HG03575 (cell line): ENCODE data around the gene CASP9.

ENCODE experiments used
- ATAC-seq: cut with Tn5 transposase; IDR thresholded peaks from one replicate; pipeline ENCODE4 v1.9.1; 2021; ENCODE audit not compliant: unreplicated experiment, insufficient number of reproducible peaks, low FRiP score; ENCODE audit errors: extremely low read depth

CASP9 gene

DNA sequence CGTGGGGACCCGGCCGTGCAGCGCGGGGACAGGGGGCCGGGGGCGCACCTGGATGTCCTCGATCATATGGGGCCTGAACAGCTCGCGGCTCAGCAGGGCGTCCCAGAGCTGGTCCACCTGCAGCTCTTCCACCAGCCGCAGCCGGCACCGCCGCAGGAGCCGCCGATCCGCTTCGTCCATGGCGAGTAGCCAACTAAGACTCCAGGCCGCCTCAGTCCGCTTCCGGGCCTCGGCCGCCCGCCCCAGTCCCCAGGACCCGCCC is at the start of gene CASP9:
Gene CASP9 (minus strand): TSS at position 195 of the 262 bp plus-strand sequence. CDS start 15 bp downstream, at position 180.
- no peak for ATAC-seq

DNA sequence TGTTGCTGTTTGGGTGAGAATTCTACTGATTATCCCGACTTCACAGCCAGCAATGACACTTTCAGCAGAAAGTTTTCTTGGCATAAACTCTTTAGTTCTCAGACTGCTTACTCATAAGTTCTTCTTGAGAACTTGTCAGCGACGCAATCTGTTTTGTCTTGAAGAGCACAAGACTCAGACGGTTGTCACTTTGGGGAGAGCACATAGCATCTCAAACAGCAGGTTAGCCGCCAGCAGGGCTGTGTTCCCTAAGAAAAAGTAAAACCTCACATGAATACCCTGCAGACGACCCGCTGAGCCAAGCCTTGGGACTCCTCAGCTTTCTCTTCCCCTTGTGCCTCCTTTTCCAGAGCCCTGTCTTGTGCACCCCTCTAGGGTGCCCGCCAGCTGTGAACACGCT is 49.5 kb upstream of the CASP9 start:
- no peak for ATAC-seq

DNA sequence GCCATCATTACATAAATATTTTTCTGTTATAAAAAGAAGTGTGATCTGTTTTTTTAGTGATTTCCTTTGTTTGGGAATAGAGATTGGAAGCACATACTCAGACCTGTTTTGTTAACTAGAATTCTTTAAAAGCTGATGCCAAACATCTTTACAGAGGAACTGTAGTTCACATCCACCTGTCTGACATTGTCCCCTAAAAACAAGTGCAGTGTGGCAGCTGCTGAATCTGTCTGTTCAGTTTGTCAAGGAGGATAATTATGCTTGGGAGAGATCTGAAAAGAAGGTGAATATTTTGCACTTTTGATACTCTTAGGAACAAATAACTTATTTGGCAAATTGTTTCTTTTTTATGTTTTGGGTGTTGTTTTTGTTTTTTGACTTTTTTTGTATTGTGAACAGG is 47.3 kb upstream of the CASP9 start:
- no peak for ATAC-seq

DNA sequence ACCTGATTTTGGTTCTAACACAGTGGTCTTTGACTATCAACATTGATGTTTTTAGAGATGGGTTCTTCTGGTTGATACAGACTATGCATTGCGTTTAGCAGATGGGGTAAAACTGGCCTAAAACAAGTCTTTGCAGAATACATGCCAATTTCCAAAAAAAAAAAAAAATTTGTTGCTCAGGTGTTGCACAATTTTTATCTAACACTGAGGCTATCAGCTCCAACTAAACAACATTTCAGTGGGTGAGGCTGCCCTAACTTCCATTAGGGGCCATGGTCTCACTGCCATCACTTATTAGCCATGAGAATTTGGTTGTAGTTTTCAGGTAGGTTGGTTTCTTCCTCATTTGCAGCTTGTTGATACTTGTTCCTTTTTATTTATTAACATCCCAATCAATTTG is 46.8 kb upstream of the CASP9 start:
- ATAC-seq: no peak

DNA sequence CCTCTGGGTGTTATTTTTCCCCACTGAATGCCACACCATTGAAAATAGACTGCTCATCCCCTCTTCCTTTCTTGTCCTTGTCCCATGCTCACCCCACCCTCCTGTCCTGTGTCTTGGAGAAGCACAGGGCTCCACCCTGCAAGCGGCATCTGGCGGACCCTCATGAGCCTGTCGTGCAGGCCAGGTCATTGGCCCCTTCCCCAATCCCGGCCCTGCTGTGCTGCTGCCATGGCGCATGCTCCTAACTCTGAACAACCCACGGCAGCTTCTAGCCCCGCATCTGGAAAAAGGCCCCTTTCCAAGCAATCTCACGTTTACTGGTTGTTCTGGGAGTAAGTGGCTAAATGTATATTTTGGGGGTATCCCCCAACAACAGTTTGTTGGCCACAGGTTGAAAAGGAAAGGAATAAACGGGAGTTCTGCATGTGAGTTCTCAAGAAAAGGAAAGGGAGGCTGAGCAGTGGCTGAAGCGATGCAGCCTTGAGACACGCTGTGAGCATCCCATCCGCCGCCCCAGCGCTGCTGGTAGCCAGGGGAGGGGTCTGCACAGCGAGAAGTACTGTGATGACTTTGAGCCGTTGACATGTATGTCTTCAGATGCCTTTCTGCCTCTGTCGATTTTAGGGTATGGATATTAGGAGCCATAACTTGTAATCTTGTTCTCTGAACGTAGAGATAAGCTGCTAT is 44.5 kb upstream of the CASP9 start:
- ATAC-seq: no peak

DNA sequence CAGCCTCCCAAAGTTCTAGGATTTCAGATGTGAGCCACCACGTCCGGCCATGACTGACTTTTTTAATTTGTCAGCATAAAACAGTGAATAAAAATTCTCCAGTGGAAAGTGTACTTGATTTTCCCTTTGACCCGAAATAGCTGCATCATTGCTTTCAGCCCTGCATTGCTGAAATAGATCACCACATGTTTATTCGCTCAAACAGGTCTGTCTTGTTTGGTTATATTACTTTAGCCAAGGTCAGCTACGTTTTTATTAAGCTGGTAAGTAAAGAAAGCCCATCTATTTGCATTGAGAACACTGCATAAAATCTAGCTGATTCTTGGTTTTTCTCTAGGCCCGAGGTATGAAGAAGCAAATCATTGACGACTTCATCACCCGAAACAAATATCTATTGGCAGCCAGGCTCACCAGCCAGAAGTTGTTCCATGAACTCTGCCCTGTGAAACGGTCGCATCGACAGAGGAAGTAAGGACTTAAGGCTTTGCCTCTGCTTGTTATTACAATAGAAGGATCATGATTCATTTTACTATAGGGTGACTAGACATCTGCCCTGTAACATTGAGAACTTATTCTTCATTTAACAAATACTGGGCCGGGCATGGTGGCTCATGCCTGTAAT is 35.3 kb upstream of the CASP9 start:
- ATAC-seq: no peak

DNA sequence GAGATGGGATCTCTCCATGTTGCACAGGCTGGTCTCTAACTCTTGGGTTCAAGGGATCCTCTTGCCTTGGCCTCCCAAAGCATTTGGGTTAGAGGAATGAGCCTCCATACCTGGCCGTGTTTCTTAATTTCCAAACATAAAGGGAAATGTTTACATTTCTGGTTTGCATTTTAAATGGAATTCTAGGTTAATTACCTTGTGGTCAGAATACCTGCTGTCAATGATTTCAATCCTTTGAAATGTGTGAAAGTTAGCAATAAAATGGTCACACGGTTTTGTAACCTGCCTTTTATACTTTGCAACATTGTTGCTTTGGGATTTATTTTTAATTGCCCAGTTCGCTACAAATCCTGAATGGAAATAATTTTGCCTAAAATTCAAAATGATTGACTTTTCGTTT is 34.5 kb upstream of the CASP9 start:
- ATAC-seq: no peak

DNA sequence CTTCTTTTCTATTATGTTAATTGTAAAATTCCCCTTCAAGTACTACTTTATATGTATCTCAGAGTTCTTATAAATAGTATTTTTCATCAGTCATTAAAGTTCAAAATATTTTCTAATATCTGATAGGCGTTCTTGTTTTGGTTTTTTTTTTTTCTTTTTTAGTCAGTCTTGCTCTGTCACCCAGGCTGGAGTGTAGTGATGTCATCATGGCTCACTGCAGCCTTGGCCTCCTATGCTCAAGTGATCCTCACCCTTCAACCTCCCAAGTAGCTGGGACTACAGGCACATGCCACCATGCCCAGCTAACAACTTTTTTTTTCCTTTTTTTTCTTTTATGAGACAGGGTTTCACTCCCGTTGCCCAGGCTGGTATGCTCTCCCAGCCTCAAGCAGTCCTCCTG is 33.6 kb upstream of the CASP9 start:
- no peak for ATAC-seq

DNA sequence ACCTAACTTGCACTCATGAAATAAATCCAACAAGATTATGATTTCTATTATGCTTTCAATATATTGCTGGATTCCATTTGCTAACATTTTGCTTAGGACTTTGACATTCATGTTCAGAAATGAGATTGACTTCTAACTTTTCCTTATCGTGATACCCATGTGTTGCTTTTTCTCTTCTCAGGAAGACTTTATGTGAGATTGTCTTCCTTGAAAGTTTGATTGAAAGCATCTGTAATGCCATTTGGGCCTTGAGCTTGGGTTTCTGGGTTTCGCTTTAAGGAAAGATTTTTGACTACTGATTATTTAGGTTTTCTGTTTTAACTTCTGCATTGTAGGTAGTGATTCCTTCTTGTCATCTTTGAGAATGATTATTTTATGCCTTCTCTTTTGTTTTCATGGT is 33.0 kb upstream of the CASP9 start:
- ATAC-seq: no peak

DNA sequence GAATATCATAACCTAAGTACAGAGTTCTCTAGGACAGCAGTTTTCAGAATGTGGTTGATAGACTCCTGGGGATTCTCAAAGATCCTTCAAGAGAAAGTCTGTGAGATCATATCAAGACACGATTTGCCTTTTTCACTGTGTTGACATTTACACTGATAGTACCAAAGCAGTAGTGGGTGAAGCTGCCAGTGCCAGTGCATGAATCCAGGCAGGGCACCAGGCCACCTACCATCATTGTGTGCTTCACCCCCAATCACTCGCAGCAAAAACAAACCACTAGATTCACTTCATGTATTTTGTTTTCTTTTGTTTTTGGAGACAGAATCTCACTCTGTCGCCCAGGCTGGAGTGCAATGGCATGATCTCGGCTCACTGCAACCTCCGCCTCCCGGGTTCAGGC is 26.6 kb upstream of the CASP9 start:
- no peak for ATAC-seq

DNA sequence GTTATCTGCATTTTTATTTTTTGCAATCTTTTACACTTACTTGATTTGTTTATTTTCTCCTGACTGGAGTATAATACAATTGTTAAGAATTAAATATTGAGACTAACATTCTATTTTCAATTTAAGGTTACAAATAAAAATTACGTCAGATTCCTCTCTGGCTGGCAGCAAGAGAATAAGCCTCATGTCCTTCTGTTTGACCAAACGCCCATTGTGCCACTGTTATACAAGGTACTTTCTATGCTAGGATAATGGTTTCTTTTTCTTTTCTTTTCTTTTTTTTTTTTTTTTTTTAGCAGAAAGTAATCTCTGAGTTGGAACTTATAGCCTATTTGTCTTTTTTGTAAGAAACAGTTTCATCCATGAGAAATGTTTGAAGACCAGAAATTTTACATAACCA is 22.6 kb upstream of the CASP9 start:
- no peak for ATAC-seq

DNA sequence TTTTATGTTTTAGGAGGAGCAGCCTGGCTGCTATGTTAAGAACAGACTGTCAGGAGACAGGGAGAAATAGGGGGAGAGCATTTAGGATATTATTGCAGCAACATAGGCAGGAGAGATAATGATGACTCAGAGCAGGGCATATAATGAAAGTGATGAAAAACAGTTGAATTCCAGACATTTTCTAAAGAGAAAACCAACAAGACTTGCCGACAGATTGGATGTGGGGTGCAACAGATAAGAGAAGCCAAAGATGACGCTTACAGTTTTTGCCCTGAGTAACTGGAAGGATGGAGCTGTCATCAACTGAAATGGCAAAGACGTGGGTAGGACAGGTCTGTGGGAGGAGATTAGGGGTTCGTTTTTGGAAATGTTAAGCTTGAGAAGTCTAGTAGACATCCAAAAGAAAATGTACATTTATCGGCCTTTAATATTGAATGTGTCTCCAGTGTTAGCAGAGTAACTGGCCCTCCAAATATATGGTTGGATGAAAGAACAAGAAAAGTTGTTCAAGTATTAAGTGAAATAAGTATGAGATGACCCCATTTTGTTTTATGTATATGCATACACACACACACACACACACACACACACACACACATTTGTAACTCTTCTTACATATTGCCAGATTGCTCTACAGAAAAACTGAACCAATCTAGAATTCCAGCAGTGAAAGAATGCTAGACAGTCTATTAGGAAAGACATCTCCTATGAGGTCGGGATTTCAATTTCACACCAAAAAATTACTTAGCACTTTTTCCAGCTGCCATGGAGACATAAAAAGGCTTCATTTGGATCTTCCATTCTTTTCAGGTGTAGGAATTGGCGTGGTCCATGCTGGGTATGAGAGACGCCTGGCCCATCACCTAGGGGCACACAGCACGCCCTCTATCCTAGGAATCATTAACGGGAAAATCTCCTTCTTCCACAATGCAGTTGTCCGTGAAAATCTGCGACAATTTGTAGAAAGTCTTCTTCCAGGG is 19.9 kb upstream of the CASP9 start:
- ATAC-seq: no peak

DNA sequence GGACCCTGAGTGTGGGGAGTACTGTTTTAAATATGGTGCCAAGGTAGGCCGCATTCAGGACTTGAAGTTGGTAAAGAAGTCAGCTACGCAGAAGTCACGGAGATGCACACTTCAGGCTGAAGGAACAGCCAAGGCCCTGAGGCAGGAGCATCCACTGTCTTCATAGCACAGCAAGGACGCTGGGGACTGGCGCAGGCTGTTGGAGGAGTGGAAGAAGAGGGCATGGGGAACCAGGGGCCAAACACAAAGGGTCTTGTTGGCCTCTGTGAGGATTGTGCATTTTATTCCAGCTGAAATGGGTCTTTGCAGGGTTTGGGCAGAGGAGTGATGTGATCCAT is 19.2 kb upstream of the CASP9 start:
- no peak for ATAC-seq

DNA sequence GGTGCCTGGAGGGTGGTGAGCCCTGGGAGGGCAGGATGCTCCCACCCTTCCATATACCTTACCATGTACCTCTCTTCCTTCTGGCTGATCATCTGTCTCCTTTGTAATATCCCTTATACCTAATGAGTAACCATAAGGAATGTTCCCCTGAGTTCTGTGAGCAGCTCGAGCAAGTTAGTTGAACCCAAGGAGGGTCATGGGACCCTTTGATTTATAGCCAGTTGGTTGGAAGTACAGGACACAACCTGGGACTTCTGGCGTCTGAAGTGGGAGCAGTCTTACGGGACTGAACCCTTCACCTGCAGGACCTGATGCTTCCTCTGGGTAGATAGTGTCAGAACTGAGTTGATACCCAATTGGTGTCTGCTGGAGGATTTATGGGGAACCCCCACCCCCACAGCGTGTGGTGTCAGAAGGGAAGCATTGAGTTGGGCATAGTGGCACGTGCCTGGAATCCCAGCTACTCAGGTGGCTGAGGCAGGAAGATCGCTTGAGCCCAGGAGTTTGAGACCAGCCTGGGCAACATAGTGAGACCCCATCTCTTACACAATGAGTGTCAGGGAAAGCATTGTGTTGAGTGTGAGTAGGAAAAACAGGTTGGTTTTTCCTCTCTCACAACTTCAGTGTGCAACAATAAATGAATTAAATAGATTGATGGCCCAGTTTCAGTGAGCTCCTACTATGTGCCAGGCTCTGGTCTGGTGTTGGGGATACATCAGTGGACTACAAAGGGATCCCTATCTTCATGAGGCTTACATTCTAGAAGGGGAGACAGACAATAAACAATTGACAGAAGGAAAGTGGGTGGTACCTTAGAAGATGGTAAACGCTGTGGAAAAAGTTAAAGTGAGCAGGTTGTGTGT is 18.6 kb upstream of the CASP9 start:
- ATAC-seq: no peak

DNA sequence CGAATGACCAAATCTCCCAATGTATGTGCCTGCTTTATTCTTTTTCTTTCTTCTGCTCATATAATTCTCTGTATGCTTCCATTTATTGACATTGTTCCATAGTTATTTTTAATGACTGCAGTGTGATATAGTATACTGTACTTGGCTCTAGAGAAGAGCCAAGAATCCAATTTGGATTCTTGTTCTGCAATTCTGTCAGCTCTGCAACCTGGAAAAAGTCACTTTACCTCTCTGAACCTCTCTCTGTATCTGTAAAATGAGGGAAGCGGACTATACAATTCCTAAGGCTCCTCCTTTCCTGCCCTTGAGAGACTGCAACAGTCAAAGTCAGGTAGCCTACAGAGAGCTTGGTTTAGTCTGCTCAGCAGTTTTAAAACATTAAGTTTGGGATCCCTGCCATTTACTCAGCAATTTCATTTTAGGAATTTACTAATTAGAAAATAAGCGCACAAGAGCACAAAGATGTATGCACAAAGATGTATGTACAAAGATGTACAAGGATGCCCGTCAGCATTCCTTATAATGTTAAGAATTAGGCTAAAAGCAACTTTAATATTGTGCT is 17.3 kb upstream of the CASP9 start:
- no peak for ATAC-seq

DNA sequence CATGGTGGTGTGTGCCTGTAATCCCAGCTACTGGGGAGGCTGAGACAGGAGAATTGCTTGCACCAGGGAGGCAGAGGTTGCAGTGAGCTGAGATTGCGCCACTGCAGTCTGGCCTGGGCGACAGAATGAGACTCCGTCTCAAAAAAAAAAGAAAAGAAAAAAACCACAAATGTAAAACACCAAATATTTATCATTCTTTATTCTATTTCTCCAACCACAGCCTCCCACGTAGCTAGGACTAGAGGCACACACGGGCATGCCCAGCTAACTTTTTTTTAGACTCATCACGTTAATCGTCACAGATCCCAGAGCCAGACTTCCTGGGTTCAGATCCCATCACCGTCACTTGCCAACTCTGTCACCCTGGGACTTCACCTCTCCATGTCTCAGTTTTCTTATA is 16.2 kb upstream of the CASP9 start:
- ATAC-seq: no peak

DNA sequence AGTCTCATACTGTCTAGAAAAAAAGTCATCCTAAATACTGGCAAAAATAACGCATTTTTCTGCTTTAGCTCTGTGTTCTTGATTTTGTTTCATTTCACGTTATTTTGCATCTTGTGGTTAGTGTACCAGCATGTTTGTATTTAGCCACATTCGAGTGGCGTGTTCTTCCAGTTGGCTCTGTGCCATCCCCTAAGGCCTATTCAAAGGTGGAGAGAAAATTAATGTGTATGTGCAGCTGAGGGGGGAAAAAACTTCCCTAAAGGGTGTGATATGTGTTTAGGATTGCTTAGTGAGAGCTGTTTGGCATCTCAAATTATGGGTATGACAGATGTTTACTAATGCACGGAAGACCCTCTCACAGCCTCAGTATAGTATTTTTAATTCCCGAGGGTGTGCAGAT is 14.8 kb upstream of the CASP9 start:
- no peak for ATAC-seq

DNA sequence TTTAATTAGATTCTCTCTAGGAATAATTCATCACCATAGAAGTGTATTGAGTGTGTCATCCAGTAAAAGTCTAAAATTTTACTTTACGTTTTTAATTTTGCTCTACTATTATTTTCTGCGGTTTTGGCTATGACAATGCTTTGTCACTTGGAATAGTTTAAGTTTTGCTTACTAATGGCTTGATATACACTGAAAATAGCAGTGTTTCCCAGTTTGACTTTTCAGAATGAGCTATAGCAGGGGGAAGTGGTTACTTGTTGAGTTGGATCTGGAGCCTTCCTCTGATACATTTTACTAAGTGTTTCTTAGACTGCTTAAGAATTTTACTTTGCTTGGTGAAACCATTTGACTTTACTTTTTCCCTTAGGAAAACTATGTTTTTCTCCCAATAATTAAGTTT is 7.7 kb upstream of the CASP9 start:
- ATAC-seq: no peak

DNA sequence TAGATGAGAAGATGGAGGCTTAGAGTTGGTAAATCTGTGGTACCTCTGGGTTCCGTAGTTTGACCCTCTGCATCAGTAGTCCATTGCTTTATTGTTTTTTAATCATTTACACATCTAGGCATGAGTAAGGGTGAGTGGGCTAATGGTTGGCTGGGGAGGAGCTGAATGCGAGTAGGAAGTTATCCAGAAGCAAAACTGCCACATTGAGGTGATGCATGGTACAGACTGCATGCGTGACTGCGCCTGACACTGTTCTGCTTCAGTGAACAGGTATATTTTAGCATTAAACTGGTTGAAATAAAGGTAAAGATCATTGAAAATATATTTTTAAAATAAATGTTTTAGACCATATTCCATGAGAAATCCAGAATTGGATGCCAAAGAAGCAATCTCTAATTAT is 7.0 kb upstream of the CASP9 start:
- ATAC-seq: no peak
